ENCODE results near the gene DENND2A. TPM values are rescaled to one million over a fixed set of nuclear protein-coding genes. Genes with fewer than 3 reads are reported as not detected.
A peak's percentile ranks its signal among the peaks of the same experiment; 100 is the strongest.

Gene DENND2A
- total and polyA plus RNA-seq, 2 of the 4 experiments (the other 2 are of a cell fraction), result 7.5 to 10.3 TPM

GRCh38 chr7:140512317-140513000 is 128.2 kb downstream of the DENND2A start:
- CTCF ChIA-PET, result no interaction called here

More at GRCh38 chr7:140512317-140513000, 128.2 kb downstream of the DENND2A start:
- Histone ChIP-seq H4K5ac (ENCODE audit: low read depth, low read length) (no peak overlapping the region), H3K4ac (ENCODE audit: low read depth, low read length) (no peak overlapping the region; the same call in 1 of the 2 replicates), H2AK9ac (replicated peaks; ENCODE audit: low read depth, low read length, poor library complexity) (no peak overlapping the region), H2BK20ac (ENCODE audit: low read depth, low read length) (no peak overlapping the region), H2BK15ac (ENCODE audit: low read depth, low read length) (no peak overlapping the region), H3K4me2 (ENCODE audit: low read depth, low read length) (no peak overlapping the region), H3K27me3 (ENCODE audit: control insufficient read depth, insufficient read depth, low read length) (no peaks in the 10 kb centered on the region), H3K23ac (ENCODE audit: low read depth, low read length) (no peak overlapping the region; the same call in 1 of the 2 replicates), H3K56ac (ENCODE audit: extremely low read depth, insufficient read depth, low read length) (no peak overlapping the region), H3K27ac (ENCODE audit: insufficient read depth, low read length) (no peak overlapping the region), H2BK120ac (ENCODE audit: low read depth, low read length) (no peak overlapping the region), H3K4me1 (ENCODE audit: control insufficient read depth, insufficient read depth, low read length) (no peaks in the 10 kb centered on the region), H3K9me1 (ENCODE audit: insufficient read depth, low read length) (no peaks in the 10 kb centered on the region), H3K14ac (replicated peaks; ENCODE audit: low read depth, low read length) (no peak overlapping the region; the same call in 1 of the 2 replicates), H3K36me3 (ENCODE audit: control insufficient read depth, insufficient read depth, low read length) (peaks cover 2% of the 10 kb centered on the region; the same call in 1 of the 2 replicates), H4K91ac (ENCODE audit: insufficient read depth, low read depth, low read length) (no peak overlapping the region), H3K18ac (ENCODE audit: low read depth, low read length) (no peak overlapping the region), H4K20me1 (ENCODE audit: insufficient read depth, low read length) (no peaks in the 10 kb centered on the region), H3K79me1 (ENCODE audit: low read depth in 1 of 2, low read length in 2 of 2) (no peaks in the 10 kb centered on the region), H2BK5ac (ENCODE audit: low read depth, low read length, poor library complexity, severe bottlenecking) (no peak overlapping the region), H4K8ac (ENCODE audit: low read depth in 2 of 2, low read length in 2 of 2) (no peak overlapping the region), H2AK5ac (ENCODE audit: low read depth, low read length) (peak overlapping the region; percentile 50; the same call in 1 of the 2 replicates), H2AFZ (replicated peaks; ENCODE audit: low read length, poor library complexity) (peak overlapping the region; percentile 75), H3K9me3 (ENCODE audit: control insufficient read depth, insufficient read depth, low read length) (no peaks in the 10 kb centered on the region), H3K4me3 (ENCODE audit: insufficient read depth, low read depth, low read length) (no peak overlapping the region), H3K9ac (ENCODE audit: low read depth, low read length) (no peak overlapping the region)
- TF ChIP-seq MAZ (IDR thresholded peaks at IDR 0.05; ENCODE audit: borderline replicate concordance, low read depth, low read length) (no peak), USF2 (IDR thresholded peaks at IDR 0.05; ENCODE audit: low read depth, low read length) (no peak), FOS (IDR thresholded peaks at IDR 0.05; ENCODE audit: low read depth, low read length) (no peak), BHLHE40 (IDR thresholded peaks at IDR 0.05; ENCODE audit: low read depth, low read length) (no peak), RCOR1 (IDR thresholded peaks at IDR 0.05; ENCODE audit: insufficient replicate concordance, low read length) (no peak), RAD21 (IDR thresholded peaks at IDR 0.05; ENCODE audit: low read length) (no peak), ELK1 (IDR thresholded peaks at IDR 0.05; ENCODE audit: borderline replicate concordance, low read depth, low read length) (no peak)
- dilution Hi-C loops (cut with HindIII; ENCODE audit: low sequenced_read_pairs, unreplicated experiment), result no loop called here
- intact Hi-C loops (cut with micrococcal nuclease), result no loop called here
- DNase-seq (no peak), ATAC-seq (ENCODE audit: low read depth) (0 out of 2 replicates have a peak, but pooled peaks have one; percentile 31)
- in situ Hi-C loops (cut with MboI; ENCODE audit: low sequenced_read_pairs), result loop anchor here (25.0 kb wide), 1 partner anchor 500 kb away; the partner anchor contains the start of gene MRPS33
- POLR2A ChIA-PET (ENCODE audit: unreplicated experiment), result no interaction called here
- WGBS, 2 experiments (ENCODE audit: extremely low coverage in 2 of 2, insufficient read length in 1 of 2), result no CpG with 5 or more reads among the region's 9 CpGs
- BruUV-seq (replicated peaks), result no TSS peak

All from IMR-90 (cell line).